GM18951 (cell line): ENCODE results near the gene NAV3.

Experiments used
- POLR2A ChIP-seq: IDR thresholded peaks from 4 replicates; pipeline ENCODE4 v1.6.1; 2011; ENCODE audit warnings: mild to moderate bottlenecking; ENCODE audit not compliant: insufficient read length, insufficient read depth; ENCODE audit errors: extremely low read depth
- in situ Hi-C: fragments of 300-500 bp; cut with MboI; formaldehyde crosslinking; loops from one replicate; pipeline ENCODE4 v1.12.0; 2022; ENCODE audit warnings: low sequenced_read_pairs, mixed read lengths, inconsistent platforms; ENCODE audit not compliant: unreplicated experiment

The NAV3 gene

DNA sequence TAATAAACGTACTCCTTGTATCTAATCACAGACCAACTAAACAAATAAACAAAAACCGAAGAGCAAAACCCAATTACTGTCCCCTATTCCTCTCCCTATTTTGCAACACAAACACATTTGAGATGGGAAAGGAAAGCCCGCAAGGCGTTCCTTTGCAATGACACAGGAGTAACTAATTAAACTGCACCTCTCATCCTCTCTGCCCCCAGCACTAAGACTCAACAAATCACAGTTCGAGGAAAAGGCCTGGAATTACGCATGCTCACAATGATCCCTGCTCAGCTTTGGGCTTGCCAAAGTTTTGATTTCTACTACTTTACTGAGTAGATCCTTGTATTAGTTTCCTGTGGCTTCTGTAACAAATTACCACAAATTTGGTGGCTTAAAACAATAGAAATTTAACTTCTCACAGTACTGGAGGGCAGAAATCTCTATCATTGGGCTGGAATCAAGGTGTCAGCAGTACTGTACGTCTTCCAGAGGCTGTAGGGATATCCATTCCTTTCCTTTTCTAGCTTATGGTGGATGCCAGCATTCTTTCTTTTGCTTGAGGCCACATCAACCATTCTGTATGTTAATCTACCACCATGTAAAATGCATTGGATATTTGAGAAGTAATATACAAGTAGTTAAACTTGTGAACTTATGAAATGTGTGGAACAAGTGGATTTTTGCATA is 123.0 kb downstream of the NAV3 start:
- in situ Hi-C loops = no loop called here
- TF ChIP-seq POLR2A = no peak

DNA sequence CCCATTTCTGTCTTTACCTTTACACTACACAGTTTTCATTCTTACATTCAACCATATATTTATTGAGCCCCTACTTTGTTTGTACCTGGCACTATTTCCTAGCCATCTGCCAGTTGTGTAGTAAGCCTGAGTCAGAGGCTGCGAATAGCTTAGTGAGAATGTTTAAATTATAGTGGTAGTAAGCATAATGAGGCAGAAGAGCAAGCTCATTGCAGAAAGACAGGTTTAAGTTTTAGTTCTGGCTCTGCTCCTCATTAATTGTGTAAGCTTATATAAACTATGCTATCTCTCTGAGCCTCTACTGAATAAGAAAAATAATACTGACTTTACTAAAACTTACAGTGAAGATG is 123.5 kb downstream of the NAV3 start:
- TF ChIP-seq POLR2A = no peak
- in situ Hi-C loops = no loop called here

DNA sequence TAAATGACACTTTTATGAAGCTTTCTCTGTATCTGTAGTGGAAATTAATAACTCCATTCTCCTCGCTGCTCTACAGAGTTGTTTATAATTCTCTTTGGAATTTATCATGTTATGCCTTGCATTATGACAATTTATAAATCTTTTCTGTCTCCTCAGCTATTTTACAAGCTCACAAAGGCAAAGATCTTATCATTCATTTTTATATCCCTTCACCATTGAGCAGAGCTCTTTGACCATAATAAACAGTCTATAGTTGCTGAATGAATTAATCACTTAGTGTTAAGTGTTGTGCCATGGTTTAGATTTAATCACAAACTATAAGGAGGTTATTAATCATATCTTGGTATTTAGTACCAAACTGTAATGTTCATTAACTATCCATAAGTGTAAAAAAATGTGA is 126.4 kb downstream of the NAV3 start:
- in situ Hi-C loops = no loop called here
- TF ChIP-seq POLR2A = no peak

DNA sequence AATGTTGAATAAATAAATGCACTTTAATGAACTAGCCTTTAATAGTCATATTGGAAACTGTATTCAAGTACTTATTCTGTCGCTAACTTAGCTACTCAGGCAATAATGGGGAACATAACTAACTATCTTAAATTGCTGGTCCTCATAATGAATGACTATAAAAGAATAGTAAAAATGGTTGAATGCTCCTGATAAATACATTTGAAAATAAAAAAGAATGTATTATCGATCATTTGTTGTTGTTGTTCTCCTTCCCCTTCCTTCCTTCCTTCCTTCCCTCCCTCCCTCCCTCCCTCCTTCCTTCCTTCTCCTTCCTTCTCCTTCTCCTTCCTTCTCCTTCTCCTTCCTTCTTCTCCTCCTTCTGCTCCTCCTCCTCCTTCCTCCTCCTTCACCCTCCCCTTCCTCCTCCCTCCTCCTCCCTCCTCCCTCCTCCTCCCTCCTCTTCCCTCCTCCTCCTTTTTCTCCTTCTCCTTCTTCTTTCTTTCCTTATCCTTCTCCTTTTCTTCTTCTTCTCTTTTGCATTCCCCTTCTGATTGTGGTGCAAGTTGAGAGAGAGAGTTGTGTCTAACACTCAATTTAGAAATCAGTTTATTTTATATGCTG is 133.0 kb downstream of the NAV3 start:
- in situ Hi-C loops = no loop called here
- TF ChIP-seq POLR2A = no peak

DNA sequence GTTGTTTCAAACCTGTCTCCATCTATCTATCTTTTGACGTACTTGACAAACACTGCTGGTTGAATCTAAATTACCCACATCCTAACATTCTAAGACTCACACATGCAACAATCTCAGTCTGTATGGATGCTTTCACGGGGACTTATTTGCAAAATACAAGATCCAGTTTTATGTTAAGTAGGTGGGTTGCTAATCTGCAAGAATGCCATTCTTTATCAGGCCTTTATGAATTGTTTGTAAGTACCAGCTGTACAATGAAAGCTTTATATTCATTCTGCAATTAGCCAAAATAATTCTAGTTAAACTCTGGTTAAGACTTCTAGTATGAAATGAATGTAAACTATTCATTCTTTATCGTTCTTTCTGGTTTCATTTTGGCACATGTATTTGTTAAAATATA is 135.1 kb downstream of the NAV3 start:
- no peak for TF ChIP-seq POLR2A

DNA sequence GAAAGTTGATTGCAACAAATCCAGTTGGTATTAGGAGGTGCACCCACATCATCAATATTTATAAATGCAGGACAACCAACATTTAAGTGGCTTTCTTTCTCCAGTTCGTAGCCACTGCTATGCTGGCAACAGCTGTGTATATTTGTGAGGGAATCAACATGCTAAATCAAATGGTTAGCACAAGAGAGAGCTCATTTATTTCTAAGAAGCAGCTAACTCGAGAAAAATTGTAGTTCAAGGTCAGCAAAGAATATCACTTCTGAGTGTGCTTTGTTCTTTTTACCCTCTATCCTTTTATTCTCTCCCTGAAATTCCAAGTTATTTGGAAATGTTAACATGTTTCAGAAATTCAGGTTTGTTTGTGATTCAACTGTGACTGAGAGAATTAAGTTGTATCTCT is 137.3 kb downstream of the NAV3 start:
- in situ Hi-C loops = no loop called here
- TF ChIP-seq POLR2A = no peak

More for the DNA sequence above, 135.1 kb downstream of the NAV3 start:
- in situ Hi-C loops = no loop called here

DNA sequence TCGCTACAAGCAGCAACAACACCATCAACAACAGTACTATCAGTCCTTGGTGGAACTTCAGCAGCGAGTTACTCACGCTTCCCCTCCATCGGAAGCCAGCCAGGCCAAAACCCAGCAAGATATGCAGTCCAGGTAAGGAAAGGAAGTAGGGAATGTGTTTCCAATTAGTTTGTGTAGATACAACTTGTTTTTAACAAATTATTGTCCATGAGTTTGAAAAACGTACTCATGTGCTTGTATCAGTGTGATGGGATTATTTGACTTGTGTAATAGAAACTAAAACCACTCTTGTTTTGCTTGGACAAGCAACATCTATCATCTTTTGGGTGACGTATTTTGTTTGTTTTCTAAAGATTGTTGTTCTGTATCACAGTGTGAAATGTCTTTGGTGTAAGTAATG is 137.9 kb downstream of the NAV3 start:
- in situ Hi-C loops = no loop called here
- TF ChIP-seq POLR2A = no peak

DNA sequence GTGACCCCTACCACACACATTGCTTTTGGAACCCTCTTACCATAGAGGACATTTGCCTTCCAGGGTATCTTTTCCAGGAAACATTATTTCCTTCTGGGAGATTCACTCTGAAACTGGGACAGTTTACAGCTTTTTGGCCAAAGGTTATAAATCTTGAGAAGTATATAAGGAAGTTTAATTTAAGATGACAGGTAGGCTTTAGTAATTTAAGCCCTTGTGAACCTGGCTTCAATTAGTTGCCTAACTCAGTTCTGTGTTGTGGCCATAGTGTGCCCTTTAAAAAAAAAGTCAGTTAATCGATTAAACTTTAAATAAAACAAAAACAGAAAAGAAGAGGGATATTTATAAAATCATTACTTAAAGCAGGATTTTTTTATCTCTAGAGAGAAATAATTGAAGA is 142.9 kb downstream of the NAV3 start:
- in situ Hi-C loops = no loop called here

DNA sequence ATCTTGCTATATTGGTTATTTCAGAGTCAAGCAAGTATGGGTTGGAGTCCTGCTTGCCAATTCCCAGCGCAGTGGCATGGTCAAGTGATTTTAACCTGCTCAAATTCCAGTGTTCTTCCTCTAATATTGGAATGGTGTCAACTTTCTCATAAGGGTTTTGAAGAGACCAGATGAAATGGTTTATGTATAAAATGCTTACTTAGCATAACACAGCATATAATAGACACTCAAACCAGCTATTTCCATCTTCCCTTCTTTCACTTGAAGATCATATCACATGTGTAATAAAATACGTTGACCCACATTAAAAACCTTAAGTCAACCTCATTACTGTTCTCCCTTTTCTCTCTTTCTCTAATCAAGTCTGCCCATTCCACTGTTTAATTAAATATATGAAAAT is 144.0 kb downstream of the NAV3 start:
- no peak for TF ChIP-seq POLR2A
- in situ Hi-C loops = no loop called here

More for the DNA sequence above, 142.9 kb downstream of the NAV3 start:
- TF ChIP-seq POLR2A = no peak

DNA sequence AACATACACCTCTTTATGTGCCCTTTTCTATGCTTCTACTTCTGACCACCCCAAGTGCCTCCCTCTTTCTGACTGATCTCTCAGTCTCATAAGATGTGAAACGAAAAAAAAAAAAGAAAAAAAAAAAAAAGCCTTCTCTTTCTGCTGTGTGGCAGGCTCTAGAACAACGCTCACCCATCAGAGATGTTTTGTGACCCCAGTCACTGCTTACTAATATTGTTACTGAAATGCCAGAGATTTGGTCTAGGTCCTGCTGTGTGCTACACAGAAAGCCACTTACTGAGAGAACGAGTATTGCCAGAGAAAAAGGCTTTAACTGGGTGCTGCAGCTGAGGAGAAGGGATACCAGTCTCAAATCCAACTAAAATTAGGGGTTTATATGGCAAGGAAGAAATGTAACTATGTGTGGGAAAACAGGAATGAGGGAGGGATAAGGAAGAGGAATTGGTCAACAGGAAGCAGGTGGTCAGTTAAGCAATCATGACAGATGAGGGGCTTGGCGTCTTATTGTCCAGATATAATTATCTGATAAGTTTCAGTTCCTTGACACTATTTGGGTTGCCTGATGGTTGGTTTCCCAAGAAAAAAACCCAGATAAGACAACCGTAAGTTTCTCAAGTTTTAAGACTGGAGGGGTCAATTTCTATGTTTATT is 149.0 kb downstream of the NAV3 start:
- in situ Hi-C loops = no loop called here
- no peak for TF ChIP-seq POLR2A

DNA sequence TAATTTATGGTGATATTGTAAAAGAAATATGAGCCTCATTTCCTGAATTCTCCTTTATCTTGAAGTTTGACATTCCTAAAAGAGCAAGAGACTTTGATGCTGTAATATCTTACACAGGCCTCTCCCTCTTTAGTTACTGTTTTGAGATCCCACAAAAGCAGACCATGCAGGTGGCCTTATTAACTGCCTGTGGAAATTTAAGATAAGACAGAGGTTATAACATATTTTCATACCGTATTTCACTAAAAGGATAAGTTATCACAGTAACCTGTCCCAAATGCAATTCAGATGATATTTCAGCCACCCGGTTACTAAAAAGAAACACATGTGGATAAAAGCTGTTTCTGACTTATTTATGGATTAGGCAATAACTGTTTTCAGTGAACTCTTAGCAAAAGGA is 150.1 kb downstream of the NAV3 start:
- in situ Hi-C loops = no loop called here
- TF ChIP-seq POLR2A = no peak

DNA sequence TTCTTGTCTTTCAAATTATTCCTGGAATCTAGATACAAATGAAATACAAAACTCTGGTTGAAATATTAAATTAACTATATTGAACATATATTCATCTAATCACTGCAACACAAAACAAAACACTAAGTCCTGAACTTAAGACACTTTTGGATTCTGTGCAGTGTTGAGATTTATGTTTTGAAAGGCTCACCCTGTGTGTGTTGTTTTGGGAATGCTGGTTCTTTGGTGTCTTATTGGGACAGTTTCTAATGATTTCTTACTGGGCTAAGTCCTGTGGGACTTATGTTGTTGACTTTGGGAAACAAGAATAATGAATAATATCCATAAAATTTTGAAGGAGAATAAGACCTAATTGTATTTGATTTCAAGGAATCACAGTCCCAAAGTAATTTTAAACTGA is 153.2 kb downstream of the NAV3 start:
- TF ChIP-seq POLR2A = no peak
- in situ Hi-C loops = no loop called here

DNA sequence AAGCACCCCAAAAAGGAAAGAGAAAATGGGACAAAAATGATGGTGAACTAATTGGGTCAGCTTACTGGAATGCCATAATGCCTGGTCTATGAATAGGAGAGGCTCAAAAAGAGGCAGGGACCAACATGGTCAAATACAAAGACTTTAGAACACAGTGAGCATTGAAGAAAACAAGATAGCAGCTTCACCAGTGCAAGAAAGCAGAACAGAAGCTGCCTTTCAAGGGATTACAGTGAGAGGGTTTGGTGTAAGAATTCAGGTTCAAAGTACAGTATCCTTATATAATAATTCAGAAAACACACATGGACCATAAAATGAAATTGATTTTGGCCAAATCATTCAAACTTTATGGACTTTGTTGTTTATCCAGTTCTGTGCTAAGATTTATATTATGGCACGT is 162.1 kb downstream of the NAV3 start:
- in situ Hi-C loops = no loop called here
- TF ChIP-seq POLR2A = no peak

DNA sequence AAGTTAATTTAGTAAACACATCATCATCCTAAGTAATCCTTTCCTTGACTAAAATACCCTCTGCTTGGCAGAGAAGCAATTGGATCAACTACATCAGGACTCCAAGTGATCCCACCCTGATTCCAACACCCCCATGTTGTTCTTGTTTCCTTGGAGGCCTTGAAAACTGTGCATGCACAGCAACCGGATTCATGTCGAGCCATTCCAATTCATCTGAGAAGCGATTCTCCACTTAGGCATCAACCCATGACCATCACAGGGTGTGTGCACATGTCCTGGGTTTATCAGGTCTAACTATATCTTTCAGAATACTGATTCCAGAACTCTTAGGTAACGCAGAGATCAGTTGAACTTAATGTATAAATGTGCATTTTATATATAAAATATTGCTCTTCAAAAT is 163.0 kb downstream of the NAV3 start:
- no peak for TF ChIP-seq POLR2A
- in situ Hi-C loops = no loop called here
